Measurements from ENCODE around the gene EDDM13.
A peak's percentile ranks its signal among the peaks of the same experiment; 100 is the strongest.
"Not testable (repeated sequence)": the region's sequence is repeated elsewhere in the genome, so short reads cannot be mapped to it uniquely, and the experiment has no call there.

EDDM13 gene

DNA sequence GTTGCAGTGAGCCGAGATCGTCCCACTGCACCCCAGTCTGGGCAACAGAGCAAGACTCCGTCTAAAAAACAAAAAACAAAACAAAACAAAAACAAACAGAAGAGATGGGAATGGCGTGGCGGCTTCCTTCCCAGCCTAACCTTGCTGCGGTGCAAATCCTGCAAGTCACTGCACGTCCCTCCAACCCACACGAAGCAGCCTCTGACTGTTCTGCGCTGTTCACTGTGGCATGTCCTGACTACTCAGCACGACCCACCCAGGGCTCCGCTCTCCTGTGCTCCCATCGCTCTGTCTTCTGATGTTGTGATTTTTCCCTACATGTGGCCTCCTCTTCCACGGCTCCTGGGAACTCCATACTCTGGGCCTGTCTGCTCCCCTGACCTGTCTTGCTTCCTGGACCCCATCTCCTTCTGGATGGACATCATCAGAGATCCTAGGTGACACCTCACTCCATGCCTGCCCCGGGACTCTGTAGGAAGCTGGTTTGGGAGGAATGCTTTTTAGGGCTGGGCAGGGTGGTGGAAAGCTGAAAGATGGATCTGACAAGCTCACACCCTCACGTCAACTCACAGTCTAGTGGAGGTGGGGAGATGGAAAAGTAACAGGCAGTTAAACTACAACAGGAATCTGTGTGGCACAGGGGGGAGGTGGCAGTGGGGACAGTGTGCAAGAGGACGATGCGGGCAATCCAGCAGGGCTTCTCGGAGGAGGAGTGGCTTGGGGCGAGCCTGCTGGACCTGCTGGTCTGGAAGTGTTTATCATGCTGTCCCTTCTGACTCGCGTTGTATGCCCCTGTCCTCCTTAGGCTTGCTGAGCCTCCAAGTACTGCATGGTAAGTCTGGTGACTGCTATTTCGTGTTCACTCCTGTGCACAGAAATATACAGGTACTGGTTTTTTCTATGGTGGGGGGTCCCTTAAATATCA is 23.2 kb downstream of the EDDM13 start:
- DNase-seq: no peak

GRCh38 chr19:56297010-56297409 is 24.5 kb downstream of the EDDM13 start:
- no peak for DNase-seq

- DNase-seq: no peak
Observed at GRCh38 chr19:56299688-56300087, 27.1 kb downstream of the EDDM13 start.

DNA sequence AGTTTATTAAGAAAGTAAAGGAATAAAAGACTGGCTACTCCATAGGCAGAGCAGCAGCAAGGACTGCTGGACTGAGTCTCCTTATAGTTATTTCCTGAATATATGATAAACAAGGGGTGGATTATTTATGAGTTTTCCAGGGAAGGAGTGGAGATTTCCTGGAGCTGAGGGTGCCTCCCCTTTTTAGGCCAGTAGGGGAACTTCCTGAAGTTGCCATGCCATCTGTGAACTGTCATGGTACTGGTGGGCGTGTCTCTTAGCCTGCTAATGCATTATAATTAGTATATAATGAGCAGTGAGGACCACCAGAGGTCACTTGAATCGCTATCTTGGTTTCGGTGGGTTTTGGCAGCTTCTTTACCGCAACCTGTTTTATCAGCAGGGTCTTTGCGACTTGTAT is 28.6 kb downstream of the EDDM13 start:
- no peak for DNase-seq

DNA sequence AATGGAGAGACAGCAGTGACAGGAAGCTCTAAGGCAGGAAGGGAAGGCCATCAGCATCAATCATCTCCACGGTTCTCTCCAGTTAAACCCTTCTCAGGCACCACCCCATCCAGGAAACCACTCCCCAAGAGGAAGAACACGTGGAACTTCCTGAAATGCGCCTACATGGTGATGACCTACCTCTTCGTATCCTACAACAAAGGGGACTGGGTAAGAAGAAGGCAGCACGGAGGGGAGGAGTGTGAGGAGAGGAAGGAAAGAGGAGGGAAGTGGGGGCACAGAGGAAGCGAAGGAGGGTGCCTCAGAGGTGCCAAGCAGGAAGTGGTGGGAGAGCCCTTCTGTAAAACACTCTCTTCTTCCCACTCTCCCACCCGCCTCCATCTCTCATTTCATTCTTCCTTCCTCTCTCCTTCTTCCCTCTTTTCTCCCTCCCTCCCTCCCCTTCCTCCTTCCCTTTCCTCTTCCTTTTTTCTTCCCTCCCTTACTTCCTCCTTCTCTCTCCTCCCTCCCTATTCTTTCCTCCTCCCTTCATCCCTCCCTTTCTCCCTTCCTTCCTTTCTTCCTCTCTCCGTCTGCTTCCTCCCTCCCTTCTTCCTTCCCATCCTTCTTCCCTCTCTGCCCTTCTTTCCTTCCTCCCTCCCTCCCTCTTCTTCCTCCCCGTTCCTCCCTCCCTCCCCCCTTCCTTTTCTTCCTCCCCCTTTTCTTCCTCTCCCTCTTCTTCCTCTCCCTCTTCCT is 29.5 kb downstream of the EDDM13 start:
- no peak for DNase-seq

- DNase-seq: no peak
Observed at GRCh38 chr19:56304243-56304642, 31.7 kb downstream of the EDDM13 start.

DNA sequence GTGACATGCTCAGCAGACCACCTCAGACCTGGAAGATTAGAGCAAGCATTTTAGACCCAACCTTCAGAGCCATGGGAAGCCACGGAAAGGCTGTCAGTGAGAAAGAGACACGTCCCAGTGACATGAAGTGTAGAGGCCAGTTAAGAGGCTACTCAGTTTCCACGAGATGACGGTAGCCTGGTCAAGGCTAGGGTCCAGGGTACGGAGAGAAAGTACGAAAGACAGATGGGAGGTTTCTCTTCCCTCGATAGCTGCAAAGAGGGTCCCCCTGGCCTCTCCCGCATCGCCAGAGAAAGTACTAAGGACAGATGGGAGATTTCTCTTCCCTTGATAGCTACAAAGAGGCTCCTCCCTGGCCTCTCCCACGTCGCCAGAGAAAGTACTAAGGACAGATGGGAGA is 33.5 kb downstream of the EDDM13 start:
- DNase-seq: no peak

DNA sequence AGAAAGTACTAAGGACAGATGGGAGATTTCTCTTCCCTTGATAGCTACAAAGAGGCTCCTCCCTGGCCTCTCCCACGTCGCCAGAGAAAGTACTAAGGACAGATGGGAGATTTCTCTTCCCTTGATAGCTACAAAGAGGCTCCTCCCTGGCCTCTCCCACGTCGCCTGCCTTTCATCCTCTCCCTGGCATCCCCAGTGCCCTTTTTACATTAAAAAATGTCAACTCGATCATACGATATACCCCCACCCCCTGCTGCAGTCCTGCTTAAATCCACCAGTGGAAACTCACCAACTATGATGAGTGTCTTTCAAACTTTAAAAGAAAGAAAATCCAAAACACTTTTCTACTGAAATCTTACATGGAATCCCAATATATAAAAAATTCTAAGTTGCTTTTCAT is 34.5 kb downstream of the EDDM13 start:
- DNase-seq: not testable (repeated sequence)

- DNase-seq: no peak
Observed at GRCh38 chr19:56308792-56309191, 36.2 kb downstream of the EDDM13 start.

GRCh38 chr19:56309511-56310185 is 37.1 kb downstream of the EDDM13 start:
- DNase-seq: peak; percentile 33 to 69

- no peak for DNase-seq
Observed at GRCh38 chr19:56310462-56310861, 37.9 kb downstream of the EDDM13 start.

DNA sequence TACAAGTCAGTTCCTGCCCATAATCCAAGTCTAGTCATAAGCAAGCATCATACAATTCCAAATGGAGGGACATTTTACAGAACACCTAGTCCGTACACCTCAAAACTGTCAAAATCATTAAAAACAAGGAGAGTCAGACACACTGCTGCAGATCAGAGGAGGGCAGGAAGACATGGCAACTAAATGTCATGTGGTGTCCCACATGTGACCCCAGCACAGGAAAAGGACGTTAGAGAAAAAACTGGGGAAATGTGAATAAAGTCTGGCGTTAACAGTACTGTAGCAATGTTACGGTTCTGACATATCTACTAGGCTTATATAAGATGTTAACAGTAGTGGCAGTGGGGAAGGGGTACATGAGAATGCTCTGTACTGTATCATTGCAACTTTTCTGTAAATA is 39.8 kb downstream of the EDDM13 start:
- DNase-seq: no peak

GRCh38 chr19:56312787-56313657 is 40.5 kb downstream of the EDDM13 start:
- DNase-seq: peak in 1 of 2 donors; percentile 32

DNA sequence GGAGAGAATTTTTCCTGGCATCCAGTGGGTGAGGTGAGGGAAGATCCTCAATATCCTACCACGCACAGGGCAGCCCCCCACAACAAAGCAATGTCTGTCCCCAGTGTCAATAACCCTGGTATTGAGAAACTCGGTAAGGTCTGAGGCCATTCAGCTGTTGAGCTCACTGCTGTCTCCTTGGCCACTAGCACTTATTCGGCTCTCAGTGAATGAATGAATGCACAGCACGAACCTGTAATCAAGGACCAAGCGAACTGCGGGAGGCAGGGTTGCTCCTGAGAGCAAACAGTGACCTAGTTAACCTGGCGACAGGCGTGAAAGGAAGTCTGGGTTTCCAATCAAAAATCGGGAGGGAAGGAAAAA is 41.5 kb downstream of the EDDM13 start:
- peak in 1 of 2 donors; percentile 41 for DNase-seq

DNA sequence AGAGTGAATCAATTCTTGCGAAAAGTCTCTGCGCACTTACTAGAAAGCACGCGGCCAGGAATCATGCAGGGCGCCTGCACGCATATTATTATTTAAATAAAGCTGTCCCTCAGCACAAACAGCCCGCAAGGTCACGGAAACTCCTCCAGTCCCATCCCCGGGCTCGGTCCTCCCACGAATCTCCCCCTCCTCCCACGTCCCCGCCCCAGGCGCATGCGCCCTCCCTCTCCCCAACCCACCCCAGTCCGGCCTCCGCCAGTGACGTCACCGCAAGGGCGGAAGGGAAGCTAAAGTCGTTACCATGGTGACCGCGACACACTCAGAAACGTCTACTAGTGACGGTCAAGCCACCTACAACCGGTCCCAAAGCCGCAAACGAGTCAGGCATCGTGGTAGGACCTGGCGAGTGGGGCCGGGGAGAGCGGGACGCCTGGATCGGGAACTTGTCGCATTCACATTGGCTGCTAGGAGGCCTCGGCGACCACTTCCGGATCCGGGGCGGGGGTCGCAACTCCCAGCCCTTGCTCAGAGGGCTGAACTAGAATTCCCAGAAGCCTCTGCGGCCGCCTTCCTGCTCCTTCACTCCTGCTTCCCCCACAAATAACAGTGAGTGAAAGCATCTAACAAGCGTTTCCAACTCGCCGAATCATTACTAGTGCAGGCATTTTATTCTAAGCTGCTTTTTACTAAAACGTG is 42.0 kb downstream of the EDDM13 start, which contains the start of gene ZSCAN5A:
Gene ZSCAN5A (minus strand): TSS at position 459 of the 696 bp plus-strand sequence. CDS start 89,793 bp downstream, outside the sequence.
- DNase-seq: peak; percentile 92 to 97

DNA sequence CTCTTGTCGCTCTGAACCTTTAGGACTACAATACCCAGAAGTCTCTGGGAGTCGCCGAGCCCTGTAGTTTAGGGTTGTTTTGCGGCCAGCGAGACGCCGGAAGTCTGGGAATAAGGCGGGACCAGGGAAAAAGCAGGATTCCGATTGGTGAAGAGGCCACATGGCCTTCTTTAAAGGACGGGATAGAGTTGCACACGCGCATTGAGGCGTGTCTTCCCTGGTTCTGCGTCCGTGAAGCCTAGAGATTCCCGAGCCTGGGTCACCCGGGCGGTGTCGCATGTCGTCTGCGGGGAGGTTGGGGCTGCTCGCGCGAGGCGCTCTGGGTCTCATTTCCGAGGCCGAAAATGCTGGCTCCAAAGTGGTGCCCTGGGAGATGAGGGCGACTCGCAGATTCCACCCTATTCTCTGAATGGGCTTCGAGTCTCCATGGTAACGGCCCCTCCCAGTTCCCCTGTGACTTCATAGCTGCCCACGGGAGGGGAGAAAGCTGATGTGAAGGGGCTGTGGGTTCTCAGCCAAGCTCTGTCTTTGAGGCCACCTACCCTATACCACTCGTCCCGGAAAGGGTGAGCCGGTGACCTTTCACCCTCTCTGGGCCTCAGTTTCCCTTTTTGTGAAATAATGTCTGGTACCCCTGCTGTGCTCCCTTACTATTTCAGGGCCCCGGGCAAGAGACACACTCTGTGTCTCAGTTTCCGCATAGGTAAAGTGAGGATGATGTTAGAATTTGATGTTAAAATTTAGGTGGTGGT is 42.7 kb downstream of the EDDM13 start:
- DNase-seq: peak; percentile 97 to 99

DNA sequence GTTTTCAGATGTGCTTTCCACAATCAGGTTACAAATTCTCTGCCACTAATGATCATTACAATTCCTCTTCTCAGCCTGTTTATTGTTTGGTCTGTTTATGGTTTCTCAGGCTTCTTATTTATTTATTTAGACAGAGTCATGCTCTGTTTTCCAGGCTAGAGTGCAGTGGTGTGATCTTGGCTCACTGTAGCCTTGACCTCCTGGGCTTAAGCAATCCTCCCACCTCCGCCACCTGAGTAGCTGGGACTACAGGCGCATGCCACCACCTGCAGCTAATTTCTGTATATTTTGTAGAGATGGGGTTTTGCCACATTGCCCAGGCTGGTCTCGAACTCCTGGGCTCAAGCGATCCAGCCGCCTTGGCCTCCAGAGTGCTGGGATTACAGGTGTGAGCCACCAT is 44.2 kb downstream of the EDDM13 start:
- no peak for DNase-seq

- no peak for DNase-seq
Observed at GRCh38 chr19:56317749-56318148, 45.2 kb downstream of the EDDM13 start.

DNA sequence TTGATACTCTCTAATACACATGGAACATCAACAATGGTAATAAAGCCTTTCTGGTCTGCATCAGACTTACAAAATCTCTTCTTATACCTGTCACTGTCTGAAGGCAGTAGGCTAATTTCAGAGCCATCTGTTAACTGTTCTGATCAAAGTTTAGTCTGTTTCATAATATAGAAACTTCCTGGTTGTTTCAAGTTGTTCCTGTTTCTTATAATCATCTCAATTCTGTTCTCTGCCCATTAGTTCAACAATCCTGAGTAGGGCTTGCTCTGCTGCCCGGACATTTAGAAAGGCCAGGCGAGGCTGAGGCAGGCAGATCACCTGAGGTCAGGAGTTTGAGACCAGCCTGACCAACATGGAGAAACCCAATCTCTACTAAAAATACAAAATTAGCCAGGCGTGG is 47.4 kb downstream of the EDDM13 start:
- DNase-seq: peak; percentile 49 to 50

DNA sequence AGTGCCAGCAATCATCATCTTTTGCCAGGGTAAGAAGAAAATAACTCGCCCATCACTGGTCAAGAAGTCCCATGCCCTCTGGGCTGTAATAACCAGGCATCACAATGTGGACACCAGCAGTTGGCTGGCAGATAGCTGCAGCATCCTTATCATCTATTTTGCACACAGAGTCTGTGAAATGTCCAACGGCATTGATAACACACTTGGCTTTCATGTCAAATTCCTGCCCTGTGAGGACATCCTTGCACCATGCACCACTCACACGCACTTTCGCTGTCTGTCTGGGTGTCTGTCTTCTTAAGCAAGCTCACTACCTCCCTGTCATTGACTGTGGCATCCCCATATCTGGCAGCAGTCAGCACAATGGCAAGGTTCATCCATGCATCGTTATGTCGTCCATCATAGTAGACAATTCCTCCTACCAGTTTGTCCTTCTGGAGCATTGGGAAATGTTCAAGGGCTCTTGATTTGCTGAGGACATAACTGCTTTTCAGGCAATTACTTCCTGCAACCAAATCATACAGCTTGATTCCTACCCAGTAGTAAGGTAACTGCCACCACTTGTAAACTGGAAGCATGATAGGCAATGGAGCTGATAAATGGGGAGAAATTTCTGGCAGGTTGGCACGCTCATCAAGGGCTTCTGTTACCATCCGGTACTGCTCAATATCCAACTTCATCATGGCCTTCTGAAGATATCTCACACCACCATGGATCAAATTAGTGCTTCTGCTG is 48.9 kb downstream of the EDDM13 start:
- DNase-seq: no peak

All from inflammatory macrophage treated with lipopolysaccharide for 1 hour (primary cell).